A673 (cell line): ENCODE measurements around the gene RAD51AP2.

ENCODE experiments used
- CTCF ChIP-seq: fragments of 300-800, 200-600 bp; sonication (generic); conservative IDR thresholded peaks from 2 replicates; pipeline ENCODE4 v1.5.1; 2017; ENCODE audit warnings: low read depth, mild to moderate bottlenecking, antibody characterized with exemption, low read length, moderate library complexity, mixed read lengths
- EZH2 ChIP-seq: fragments of 200-600 bp; sonication (generic); IDR thresholded peaks from 2 replicates; pipeline ENCODE4 v1.6.1; 2017; ENCODE audit warnings: borderline replicate concordance, low read depth, mild to moderate bottlenecking, mixed read lengths, antibody characterized with exemption, low read length; ENCODE audit not compliant: poor library complexity, severe bottlenecking

GRCh38 chr2:17519486-17519885, 1.2 kb upstream of the RAD51AP2 start:
- no peak for TF ChIP-seq CTCF
- TF ChIP-seq EZH2: no peak
